ENCODE results near the gene MCTP2.
A peak's percentile ranks its signal among the peaks of the same experiment; 100 is the strongest.

The MCTP2 gene

GRCh38 chr15:94398001-94398400 is 166.6 kb downstream of the MCTP2 start:
- DNase-seq (ENCODE audit: low spot score), result no peak

- no peak for DNase-seq (ENCODE audit: low spot score)
Observed at GRCh38 chr15:94400526-94401298, 169.4 kb downstream of the MCTP2 start.

GRCh38 chr15:94403331-94403730 is 172.0 kb downstream of the MCTP2 start:
- no peak for DNase-seq (ENCODE audit: low spot score)

GRCh38 chr15:94404733-94405283 is 173.4 kb downstream of the MCTP2 start:
- DNase-seq (ENCODE audit: low spot score), result no peak

- DNase-seq (ENCODE audit: low spot score), result no peak
Observed at GRCh38 chr15:94411285-94411684, 179.9 kb downstream of the MCTP2 start.

- no peak for DNase-seq (ENCODE audit: low spot score)
Observed at GRCh38 chr15:94411846-94412245, 180.5 kb downstream of the MCTP2 start.

GRCh38 chr15:94412979-94413746 is 181.8 kb downstream of the MCTP2 start:
- DNase-seq (ENCODE audit: low spot score), result peak; percentile 40

GRCh38 chr15:94414916-94415315 is 183.6 kb downstream of the MCTP2 start:
- no peak for DNase-seq (ENCODE audit: low spot score)

- DNase-seq (ENCODE audit: low spot score), result no peak
Observed at GRCh38 chr15:94416267-94416666, 184.9 kb downstream of the MCTP2 start.

- no peak for DNase-seq (ENCODE audit: low spot score)
Observed at GRCh38 chr15:94416820-94417219, 185.5 kb downstream of the MCTP2 start.

GRCh38 chr15:94417501-94418293 is 186.3 kb downstream of the MCTP2 start:
- DNase-seq (ENCODE audit: low spot score), result no peak

GRCh38 chr15:94421706-94422105 is 190.3 kb downstream of the MCTP2 start:
- no peak for DNase-seq (ENCODE audit: low spot score)

- DNase-seq (ENCODE audit: low spot score), result no peak
Observed at GRCh38 chr15:94432279-94432678, 200.9 kb downstream of the MCTP2 start.

- DNase-seq (ENCODE audit: low spot score), result no peak
Observed at GRCh38 chr15:94439158-94439557, 207.8 kb downstream of the MCTP2 start.

- no peak for DNase-seq (ENCODE audit: low spot score)
Observed at GRCh38 chr15:94441760-94442159, 210.4 kb downstream of the MCTP2 start.

- no peak for DNase-seq (ENCODE audit: low spot score)
Observed at GRCh38 chr15:94442480-94442879, 211.1 kb downstream of the MCTP2 start.

- no peak for DNase-seq (ENCODE audit: low spot score)
Observed at GRCh38 chr15:94443186-94443585, 211.8 kb downstream of the MCTP2 start.

- DNase-seq (ENCODE audit: low spot score), result no peak
Observed at GRCh38 chr15:94445566-94446160, 214.3 kb downstream of the MCTP2 start.

GRCh38 chr15:94446441-94446840 is 215.1 kb downstream of the MCTP2 start:
- no peak for DNase-seq (ENCODE audit: low spot score)

GRCh38 chr15:94451466-94451865 is 220.1 kb downstream of the MCTP2 start:
- DNase-seq (ENCODE audit: low spot score), result no peak

GRCh38 chr15:94453227-94453988 is 222.0 kb downstream of the MCTP2 start:
- no peak for DNase-seq (ENCODE audit: low spot score)

Data from RKO (cell line).